Omental fat pad (tissue), 4 donors: Measurements from ENCODE around the gene LNP1. TPM values are rescaled to one million over a fixed set of nuclear protein-coding genes. Genes with fewer than 3 reads are reported as not detected.

Source experiments
- ATAC-seq: fragments of 150-250 bp; one replicate; pipeline ENCODE4 v1.9.1; 2016; ENCODE audit warnings: mild to moderate bottlenecking, moderate library complexity; ENCODE audit not compliant: low FRiP score
- DNase-seq: peaks from one replicate; pipeline ENCODE4 v3.0.0-alpha.2; 2019; ENCODE audit warnings: low spot score
- CTCF ChIP-seq, 3 donors: fragments of 450-650 bp; IDR thresholded peaks; one replicate each; pipeline ENCODE4 v1.5.1; 2016 to 2017; ENCODE audit warnings: antibody characterized with exemption in 3 of 3, mild to moderate bottlenecking in 3 of 3, moderate library complexity in 2 of 3
- total RNA-seq, 4 donors: library from RNA; depleted of rRNA; stranded (reverse); fragments of >200 nt; gene quantifications; one replicate each; pipeline ENCODE4 v1.1.0, GENCODE V29; 2016

The LNP1 gene
- total RNA-seq, 4 donors from 2014 or later, result 1.2 to 5.7 (median 2.2) TPM

- no peak for TF ChIP-seq CTCF (IDR thresholded peaks at IDR 0.05)
- DNase-seq (no peak), ATAC-seq (no peak)
Measured at GRCh38 chr3:100399341-100400071, 1.8 kb upstream of the LNP1 start.

- DNase-seq (no peak), ATAC-seq (peak; percentile 18)
- no peak for TF ChIP-seq CTCF (IDR thresholded peaks at IDR 0.05)
Measured at GRCh38 chr3:100400419-100400779, 940 bp upstream of the LNP1 start.

- DNase-seq, result peak; percentile 24
- peak; percentile 21 for ATAC-seq
- no peak for TF ChIP-seq CTCF (IDR thresholded peaks at IDR 0.05)
Measured at GRCh38 chr3:100401674-100402041, 319 bp downstream of the LNP1 start.

GRCh38 chr3:100402256-100402655 lies 917 bp downstream of the LNP1 start:
- TF ChIP-seq CTCF (IDR thresholded peaks at IDR 0.05), result no peak
- ATAC-seq (no peak), DNase-seq (no peak)

GRCh38 chr3:100402891-100403290 lies 1.6 kb downstream of the LNP1 start:
- TF ChIP-seq CTCF (IDR thresholded peaks at IDR 0.05), result no peak
- DNase-seq (no peak), ATAC-seq (no peak)

GRCh38 chr3:100403362-100404249 lies 2.3 kb downstream of the LNP1 start:
- ATAC-seq (no peak), DNase-seq (no peak)
- TF ChIP-seq CTCF (IDR thresholded peaks at IDR 0.05), result no peak

GRCh38 chr3:100404250-100404548 lies 2.9 kb downstream of the LNP1 start:
- no peak for TF ChIP-seq CTCF (IDR thresholded peaks at IDR 0.05)
- no peak for DNase-seq
- no peak for ATAC-seq
